DOHH2 (cell line): ENCODE results near the gene FXYD6.

Experiments used
- H3F3A ChIP-seq: fragments of 200-600 bp; sonication (generic), shearing (Covaris generic); 2 replicates; pipeline ENCODE4 v1.6.0; 2016; ENCODE audit warnings: antibody characterized with exemption, mild to moderate bottlenecking; ENCODE audit not compliant: control insufficient read depth, insufficient read depth
- H3K27ac ChIP-seq: fragments of 200-600 bp; sonication (generic); 2 replicates; pipeline ENCODE4 v1.5.1; 2014; ENCODE audit warnings: low read depth, mild to moderate bottlenecking, low read length, moderate library complexity
- H3K27me3 ChIP-seq: fragments of 200-600 bp; sonication (generic); 2 replicates; pipeline ENCODE4 v1.6.1; 2014; ENCODE audit warnings: mild to moderate bottlenecking, low read length, mixed read lengths; ENCODE audit not compliant: control insufficient read depth
- H3K36me3 ChIP-seq: fragments of 200-600 bp; sonication (generic); 2 replicates; pipeline ENCODE4 v1.6.1; 2014; ENCODE audit warnings: mild to moderate bottlenecking, low read length, moderate library complexity, mixed read lengths; ENCODE audit not compliant: control insufficient read depth
- H3K4me1 ChIP-seq: fragments of 200-600 bp; sonication (generic); 2 replicates; pipeline ENCODE4 v1.6.1; 2014; ENCODE audit warnings: mild to moderate bottlenecking, low read length, mixed read lengths; ENCODE audit not compliant: control insufficient read depth
- H3K4me2 ChIP-seq: fragments of 200-600 bp; sonication (generic); 2 replicates; pipeline ENCODE4 v1.6.0; 2014; ENCODE audit warnings: mild to moderate bottlenecking, low read length, moderate library complexity
- H3K4me3 ChIP-seq: fragments of 200-600 bp; sonication (generic); 2 replicates; pipeline ENCODE4 v1.5.1; 2014; ENCODE audit warnings: mild to moderate bottlenecking, low read length, mixed read lengths
- H3K79me2 ChIP-seq: fragments of 200-600 bp; sonication (generic); 2 replicates; pipeline ENCODE4 v1.6.1; 2014; ENCODE audit warnings: mild to moderate bottlenecking, low read length, mixed read lengths; ENCODE audit not compliant: control insufficient read depth
- H3K9me2 ChIP-seq: fragments of 200-600 bp; sonication (generic); replicated peaks from 2 replicates; pipeline ENCODE4 v1.6.1; 2014; ENCODE audit warnings: mild to moderate bottlenecking, low read length, mixed read lengths; ENCODE audit not compliant: control insufficient read depth
- H3K9me3 ChIP-seq: fragments of 200-600 bp; sonication (generic); 2 replicates; pipeline ENCODE4 v1.6.1; 2014; ENCODE audit warnings: antibody characterized with exemption, low read length, mixed read lengths; ENCODE audit not compliant: control insufficient read depth, insufficient read depth
- H4K20me1 ChIP-seq: fragments of 200-600 bp; sonication (generic); 2 replicates; pipeline ENCODE4 v1.6.0; 2014; ENCODE audit warnings: low read depth, mild to moderate bottlenecking, antibody characterized with exemption, low read length, moderate library complexity; ENCODE audit not compliant: control insufficient read depth, insufficient read depth
- CTCF ChIP-seq: fragments of 200-600 bp; sonication (generic); IDR thresholded peaks from one replicate; pipeline ENCODE4 v1.5.1; 2014; ENCODE audit warnings: antibody characterized with exemption, mild to moderate bottlenecking, low read depth, low read length; ENCODE audit not compliant: poor library complexity, severe bottlenecking
- EZH2phosphoT487 ChIP-seq: fragments of 200-600 bp; sonication (generic); IDR thresholded peaks from 2 replicates; pipeline ENCODE4 v1.6.1; 2017; ENCODE audit warnings: borderline replicate concordance, mild to moderate bottlenecking, antibody characterized with exemption, low read length, moderate library complexity, mixed read lengths

Gene FXYD6

DNA sequence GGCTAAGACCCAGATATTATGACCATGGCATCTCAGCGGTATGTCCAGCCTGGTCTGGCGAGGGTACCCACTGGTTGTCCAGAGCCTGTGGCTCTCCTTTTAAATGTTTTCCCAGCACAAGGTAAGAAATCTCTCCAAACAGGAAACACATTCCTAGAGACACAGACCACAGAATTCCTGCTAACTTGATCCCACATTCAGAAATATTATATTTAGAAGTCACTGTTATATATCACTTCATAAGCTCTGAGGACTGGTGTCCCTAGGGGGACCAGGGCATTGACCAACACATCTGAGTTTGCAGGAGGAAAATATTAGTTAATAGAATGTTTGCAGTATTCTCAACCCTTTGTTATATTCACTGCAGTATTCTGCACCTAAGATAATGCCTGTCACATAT lies 29.7 kb upstream of the FXYD6 start:
- H3F3A ChIP-seq, result no peaks in the 10 kb centered on the region
- no peak overlapping the region for H3K4me2 ChIP-seq
- no peaks in the 10 kb centered on the region for H3K79me2 ChIP-seq
- TF ChIP-seq CTCF (no peak), EZH2phosphoT487 (no peak)
- no peaks in the 10 kb centered on the region for H3K9me2 ChIP-seq
- no peaks in the 10 kb centered on the region for H4K20me1 ChIP-seq
- no peaks in the 10 kb centered on the region for H3K36me3 ChIP-seq
- H3K9me3 ChIP-seq, result no peaks in the 10 kb centered on the region
- no peak overlapping the region for H3K27ac ChIP-seq
- no peaks in the 10 kb centered on the region for H3K27me3 ChIP-seq
- H3K4me3 ChIP-seq, result no peak overlapping the region
- H3K4me1 ChIP-seq, result peaks cover 14% of the 10 kb centered on the region

DNA sequence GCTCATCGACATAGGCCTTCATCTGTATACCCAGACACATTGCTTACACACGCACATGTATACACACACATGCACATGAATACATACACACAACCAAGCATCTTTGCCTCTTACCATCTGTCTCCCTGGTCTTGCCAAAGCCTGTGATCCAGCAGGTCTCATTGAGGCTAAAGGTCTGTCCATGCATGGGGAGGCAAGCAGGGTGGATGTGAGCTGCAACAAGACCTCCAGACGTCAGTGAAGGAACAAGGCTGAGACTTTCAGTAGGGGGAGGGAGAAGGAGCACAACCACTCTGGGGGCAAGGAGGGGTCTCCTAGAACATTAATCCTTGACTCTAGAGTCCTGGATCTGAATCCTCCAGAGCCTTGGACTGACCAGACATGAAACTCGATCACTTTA lies 29.1 kb upstream of the FXYD6 start:
- no peak for TF ChIP-seq CTCF
- no peak for TF ChIP-seq EZH2phosphoT487

GRCh38 chr11:117903505-117904382 lies 27.3 kb upstream of the FXYD6 start:
- Histone ChIP-seq H3K9me2 (no peaks in the 10 kb centered on the region), H3K36me3 (no peaks in the 10 kb centered on the region), H3K79me2 (no peaks in the 10 kb centered on the region), H3K4me1 (peaks cover 14% of the 10 kb centered on the region), H3K4me2 (no peak overlapping the region), H4K20me1 (no peaks in the 10 kb centered on the region), H3K9me3 (no peaks in the 10 kb centered on the region), H3F3A (no peaks in the 10 kb centered on the region), H3K27ac (no peak overlapping the region), H3K27me3 (0 out of 2 replicates have a peak, but pooled peaks cover 7% of the 10 kb centered on the region), H3K4me3 (no peak overlapping the region)
- TF ChIP-seq CTCF, result no peak
- TF ChIP-seq EZH2phosphoT487, result no peak

More for the DNA sequence above, 29.1 kb upstream of the FXYD6 start:
- H3K4me1 ChIP-seq, result peaks cover 14% of the 10 kb centered on the region
- H3K4me2 ChIP-seq, result no peak overlapping the region
- H3K36me3 ChIP-seq, result no peaks in the 10 kb centered on the region
- H3K27me3 ChIP-seq, result no peaks in the 10 kb centered on the region
- H3K79me2 ChIP-seq, result no peaks in the 10 kb centered on the region
- no peak overlapping the region for H3K4me3 ChIP-seq
- no peak overlapping the region for H3K27ac ChIP-seq
- no peaks in the 10 kb centered on the region for H4K20me1 ChIP-seq
- no peaks in the 10 kb centered on the region for H3K9me3 ChIP-seq
- H3K9me2 ChIP-seq, result no peaks in the 10 kb centered on the region
- H3F3A ChIP-seq, result no peaks in the 10 kb centered on the region
